T-helper 17 cell (primary cell): ENCODE data around the gene CMTR1. TPM values are rescaled to one million over a fixed set of nuclear protein-coding genes. Genes with fewer than 3 reads are reported as not detected.
A peak's percentile ranks its signal among the peaks of the same experiment; 100 is the strongest.

Source experiments
- ATAC-seq: fragments of 150-1000 bp; cut with Tn5 transposase; 2 replicates; pipeline ENCODE4 v1.10.0; 2021; ENCODE audit warnings: mild to moderate bottlenecking, moderate library complexity
- DNase-seq, 3 donors: peaks; one replicate each; pipeline versions ENCODE4 v3.0.0 to v3.0.0-alpha.2; 2020 to 2021
- H3K9me3 ChIP-seq: one replicate; pipeline ENCODE4 v1.7.0; 2013; ENCODE audit warnings: low read length, mild to moderate bottlenecking; ENCODE audit not compliant: control insufficient read depth, poor library complexity, severe bottlenecking
- H3K27ac Mint-ChIP-seq: one replicate; pipeline ENCODE4 v1.8.0; 2022; ENCODE audit warnings: mild to moderate bottlenecking, moderate library complexity, mixed read lengths
- H3K27me3 Mint-ChIP-seq: one replicate; pipeline ENCODE4 v1.8.0; 2022; ENCODE audit warnings: mixed read lengths
- H3K36me3 Mint-ChIP-seq: one replicate; pipeline ENCODE4 v1.8.0; 2022; ENCODE audit warnings: low read depth, mixed read lengths
- H3K4me1 Mint-ChIP-seq: one replicate; pipeline ENCODE4 v1.8.0; 2022; ENCODE audit warnings: mild to moderate bottlenecking, mixed read lengths
- H3K4me3 Mint-ChIP-seq: one replicate; pipeline ENCODE4 v1.8.0; 2022; ENCODE audit warnings: mild to moderate bottlenecking, moderate library complexity, mixed read lengths
- total RNA-seq, 4 donors: library from RNA in 2 of 4; stranded (reverse) in 2 of 4; gene quantifications; one replicate each; pipeline ENCODE4 v1.2.3 and lab custom pipeline; 2022 to 2026

CMTR1 gene
- total RNA-seq, 2 donors from 2014 or later: 79.7 to 81.3 TPM

DNA sequence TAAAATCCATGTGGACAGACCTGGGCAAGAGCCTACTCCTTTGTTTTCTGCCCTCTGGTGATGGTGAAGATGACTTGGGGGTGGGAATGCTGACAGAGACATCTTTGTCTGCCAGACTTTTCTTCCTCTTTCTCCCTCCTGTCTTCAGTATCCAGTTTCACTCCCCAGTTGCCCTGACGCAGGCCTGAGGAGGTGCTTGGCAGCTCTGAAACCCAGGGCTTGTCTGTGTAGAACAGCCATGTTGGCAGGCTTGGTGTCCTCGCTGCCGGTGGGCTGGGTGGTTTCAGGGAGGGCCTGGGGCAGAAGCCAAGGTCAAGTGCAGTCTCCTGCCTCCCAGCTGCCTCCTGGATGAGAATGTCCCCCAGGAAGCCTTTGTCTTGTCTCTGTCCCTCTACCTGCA, 44.2 kb downstream of the CMTR1 start:
- DNase-seq (no peak), ATAC-seq (no peak)
- H3K27me3 Mint-ChIP-seq: no peaks in the 10 kb centered on the region
- H3K4me1 Mint-ChIP-seq: peaks cover 14% of the 10 kb centered on the region
- H3K36me3 Mint-ChIP-seq: peaks cover 14% of the 10 kb centered on the region
- peak overlapping the region; percentile 61 for H3K27ac Mint-ChIP-seq
- no peak overlapping the region for H3K4me3 Mint-ChIP-seq
- H3K9me3 ChIP-seq: no peaks in the 10 kb centered on the region

DNA sequence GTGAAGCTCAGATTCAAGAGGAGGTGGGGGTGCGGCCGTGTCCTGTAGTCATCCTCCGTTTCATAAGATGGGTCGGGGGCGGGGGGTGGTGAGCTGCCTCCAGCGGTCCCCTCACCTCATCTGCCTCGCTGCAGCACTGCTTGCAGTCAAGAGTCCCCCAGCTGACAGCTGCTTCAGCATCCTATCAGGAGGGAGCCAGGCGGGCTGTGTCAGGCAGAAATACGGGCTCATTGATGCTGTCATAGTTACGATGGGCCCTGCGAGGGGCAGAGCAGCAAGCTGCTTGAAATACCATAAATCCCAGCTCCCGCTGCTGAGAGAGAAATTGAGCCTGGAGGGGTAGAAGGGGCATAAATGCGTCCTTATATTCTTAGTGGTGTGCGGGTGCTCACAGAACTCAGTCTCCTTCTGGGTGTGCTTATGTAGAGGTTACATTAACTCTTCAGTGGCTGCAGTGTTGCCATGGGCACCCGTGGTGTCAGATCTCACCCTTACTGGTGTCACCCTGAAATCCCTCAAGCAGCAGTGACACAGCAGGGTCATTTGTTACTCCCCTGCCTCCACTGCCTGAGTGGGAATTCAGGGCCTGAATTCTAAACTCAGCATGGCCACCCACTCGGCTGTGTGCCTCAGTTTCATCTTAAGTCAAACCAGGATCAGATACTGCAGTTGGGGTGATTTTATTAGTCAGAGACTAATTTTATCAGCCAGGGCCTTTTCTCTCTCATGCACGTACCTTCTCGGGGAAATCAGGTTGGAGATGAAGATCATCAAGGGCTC, 44.8 kb downstream of the CMTR1 start:
- H3K4me1 Mint-ChIP-seq: peaks cover 15% of the 10 kb centered on the region
- no peaks in the 10 kb centered on the region for H3K27me3 Mint-ChIP-seq
- peaks cover 17% of the 10 kb centered on the region for H3K36me3 Mint-ChIP-seq
- H3K27ac Mint-ChIP-seq: peak overlapping the region; percentile 61
- ATAC-seq (no peak), DNase-seq (no peak)
- H3K4me3 Mint-ChIP-seq: no peak overlapping the region
- no peaks in the 10 kb centered on the region for H3K9me3 ChIP-seq

DNA sequence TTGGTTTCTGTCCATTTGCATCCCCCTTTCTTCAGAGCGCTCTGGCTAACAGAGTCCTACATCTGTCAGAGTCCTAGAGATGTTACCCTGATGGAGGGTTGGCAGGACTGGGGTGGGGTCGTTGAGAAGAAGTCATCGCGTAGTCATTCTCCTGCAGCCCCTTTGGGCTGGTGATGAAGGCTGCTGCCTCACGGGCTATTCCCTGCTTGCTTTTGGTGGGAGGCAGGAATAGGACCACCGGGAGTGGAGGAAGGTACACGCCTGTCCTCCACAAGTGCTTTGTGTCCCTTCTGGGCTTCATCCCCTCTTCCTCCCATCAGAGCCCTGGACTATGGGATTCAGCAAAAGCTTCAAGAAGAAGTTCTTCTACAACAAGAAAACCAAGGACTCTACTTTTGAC, 45.8 kb downstream of the CMTR1 start:
- ATAC-seq (no peak), DNase-seq (no peak)
- Mint-ChIP-seq H3K4me3 (no peak overlapping the region), H3K36me3 (peaks cover 15% of the 10 kb centered on the region), H3K4me1 (peaks cover 15% of the 10 kb centered on the region), H3K27me3 (no peaks in the 10 kb centered on the region), H3K27ac (peak overlapping the region; percentile 61)
- H3K9me3 ChIP-seq: no peaks in the 10 kb centered on the region

DNA sequence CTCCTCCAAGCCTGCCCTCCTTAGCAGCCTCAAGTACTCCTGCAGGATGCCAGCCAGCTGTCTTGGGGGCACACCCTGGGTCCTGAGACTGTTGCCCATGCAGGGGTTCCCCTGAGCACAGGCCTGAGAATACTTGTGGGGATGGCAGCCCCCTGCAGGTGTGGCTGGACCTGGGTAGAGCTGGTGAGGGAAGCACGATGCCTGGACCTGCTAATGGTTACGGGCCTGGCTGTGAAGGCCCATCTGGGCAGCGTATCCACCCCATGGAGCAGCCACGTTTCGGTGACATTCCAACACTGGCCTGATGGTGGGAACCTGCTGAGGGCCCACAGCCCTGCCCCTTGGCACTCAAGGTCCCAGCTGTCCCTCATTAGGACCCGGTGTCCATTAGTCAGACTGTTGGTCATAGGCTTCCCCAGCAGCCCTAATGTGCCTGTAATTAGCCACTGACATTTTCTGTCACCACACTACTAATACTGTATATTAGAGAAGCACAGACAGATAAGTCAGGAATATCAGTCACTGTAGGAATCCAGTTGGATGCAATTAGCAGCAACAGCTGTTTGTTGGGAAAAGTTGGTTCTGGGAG, 46.3 kb downstream of the CMTR1 start:
- DNase-seq: no peak
- Mint-ChIP-seq H3K36me3 (peaks cover 10% of the 10 kb centered on the region), H3K4me1 (peaks cover 10% of the 10 kb centered on the region), H3K4me3 (no peak overlapping the region), H3K27ac (peak overlapping the region; percentile 61), H3K27me3 (no peaks in the 10 kb centered on the region)
- ATAC-seq: no peak
- H3K9me3 ChIP-seq: no peaks in the 10 kb centered on the region

DNA sequence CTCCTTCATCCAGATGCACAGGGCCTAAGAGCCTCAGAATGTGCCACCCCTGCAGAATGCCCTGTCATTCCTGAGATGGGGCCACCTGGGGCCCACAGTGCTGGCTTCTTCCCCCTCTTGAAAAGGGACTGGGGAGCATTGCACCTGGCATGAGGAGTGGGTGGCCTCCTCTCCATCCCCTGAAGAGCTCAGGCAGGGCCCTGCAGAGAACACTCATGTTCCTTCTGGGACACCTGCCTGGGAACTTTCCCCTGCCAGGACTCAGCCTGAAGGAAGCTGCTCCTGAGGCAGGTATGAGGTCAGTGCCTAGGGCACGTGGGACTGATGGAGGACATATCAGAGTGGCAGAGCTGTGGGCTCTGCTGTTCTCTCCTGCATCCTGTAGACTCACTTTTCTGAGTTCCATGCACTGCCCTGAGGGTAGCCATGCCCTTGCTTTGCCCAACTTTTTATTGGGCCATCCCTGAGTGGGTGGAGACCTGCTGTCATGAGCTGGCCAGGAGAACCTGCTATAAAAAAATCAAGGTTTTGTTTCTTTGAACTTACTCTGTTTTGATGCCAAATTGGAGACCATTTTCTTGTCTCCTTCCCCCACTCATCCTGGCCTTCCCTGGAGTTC, 47.2 kb downstream of the CMTR1 start:
- Mint-ChIP-seq H3K27ac (no peak overlapping the region), H3K4me3 (no peak overlapping the region), H3K36me3 (peaks cover 10% of the 10 kb centered on the region), H3K4me1 (peaks cover 10% of the 10 kb centered on the region), H3K27me3 (no peaks in the 10 kb centered on the region)
- ATAC-seq (no peak), DNase-seq (no peak)
- H3K9me3 ChIP-seq: no peaks in the 10 kb centered on the region

DNA sequence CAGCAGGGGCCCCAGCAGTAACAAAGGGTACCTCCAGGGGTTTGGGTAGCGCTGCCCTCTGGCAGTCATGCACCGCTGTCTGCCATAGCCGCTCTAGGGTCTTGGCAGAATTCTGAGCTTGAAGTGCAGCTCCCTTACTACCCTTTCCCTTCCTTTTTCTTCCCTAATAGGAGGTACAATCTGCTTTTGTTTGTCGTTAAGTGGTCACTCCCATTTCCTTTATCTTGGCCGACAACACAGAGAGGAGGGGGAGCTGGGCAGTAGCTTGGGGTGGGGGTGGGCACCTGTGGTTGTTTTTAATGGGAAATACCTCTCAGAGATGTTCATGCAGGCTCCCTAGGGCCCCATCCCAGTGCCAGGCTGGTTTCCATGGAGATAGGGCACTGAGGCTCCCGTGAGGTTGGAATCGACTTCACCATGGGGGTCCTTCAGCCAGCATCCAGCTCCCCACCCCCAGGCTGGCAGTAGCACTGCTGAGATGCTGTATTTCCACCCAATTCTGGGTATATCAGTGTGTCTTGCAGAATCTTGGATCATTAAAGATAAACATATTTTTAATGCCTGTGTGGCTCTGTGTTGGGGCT, 48.0 kb downstream of the CMTR1 start:
- peak overlapping the region; percentile 83 for H3K27ac Mint-ChIP-seq
- H3K4me1 Mint-ChIP-seq: peaks cover 15% of the 10 kb centered on the region
- ATAC-seq (no peak), DNase-seq (no peak)
- H3K27me3 Mint-ChIP-seq: no peaks in the 10 kb centered on the region
- no peak overlapping the region for H3K4me3 Mint-ChIP-seq
- H3K36me3 Mint-ChIP-seq: peaks cover 10% of the 10 kb centered on the region
- H3K9me3 ChIP-seq: no peaks in the 10 kb centered on the region

DNA sequence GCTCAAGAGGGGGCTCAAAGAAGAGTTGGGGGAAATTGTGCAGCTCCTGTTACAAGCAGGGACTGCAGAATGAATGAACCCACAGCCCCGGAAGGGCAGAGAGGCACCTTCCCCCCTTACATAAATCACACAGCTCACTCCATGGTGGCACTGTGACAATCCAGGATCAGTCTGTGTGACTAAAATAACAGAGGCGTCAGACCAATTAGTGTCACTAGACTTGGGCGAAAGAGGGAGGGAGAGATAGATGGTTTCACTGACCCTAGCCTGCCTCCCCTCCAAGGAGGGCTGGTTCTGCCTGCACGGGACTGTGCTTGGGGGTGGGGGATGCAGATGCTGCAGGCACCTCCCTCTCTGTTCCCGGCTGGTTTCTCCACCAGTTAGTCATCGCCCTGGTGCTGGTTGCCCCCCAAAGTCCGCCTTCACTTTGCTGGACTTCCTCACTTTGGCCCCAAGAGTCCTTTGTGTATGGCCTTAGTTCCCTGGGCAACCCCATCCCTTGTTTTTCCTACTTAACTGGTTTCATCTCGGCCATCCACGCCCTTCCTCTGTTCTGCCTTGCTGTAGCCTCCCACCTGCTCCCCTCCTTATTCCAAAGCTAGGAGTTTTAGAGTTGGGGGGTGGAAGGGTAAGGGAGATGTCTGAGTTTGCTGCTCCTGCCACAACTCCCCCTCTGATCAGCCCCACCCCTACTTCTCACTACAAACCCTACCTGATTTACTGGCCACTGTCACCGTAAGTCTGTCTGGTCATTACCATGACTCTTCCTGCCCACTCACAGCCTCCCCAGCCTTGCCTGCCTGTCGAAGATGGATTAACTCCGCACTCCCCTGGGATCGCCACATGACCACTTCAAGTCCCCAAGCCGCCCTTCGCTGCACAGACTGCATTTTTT, 48.9 kb downstream of the CMTR1 start:
- no peaks in the 10 kb centered on the region for H3K9me3 ChIP-seq
- Mint-ChIP-seq H3K36me3 (peaks cover 8% of the 10 kb centered on the region), H3K27ac (peak overlapping the region; percentile 83), H3K27me3 (no peaks in the 10 kb centered on the region), H3K4me3 (no peak overlapping the region), H3K4me1 (peaks cover 14% of the 10 kb centered on the region)
- no peak for DNase-seq
- ATAC-seq: no peak

DNA sequence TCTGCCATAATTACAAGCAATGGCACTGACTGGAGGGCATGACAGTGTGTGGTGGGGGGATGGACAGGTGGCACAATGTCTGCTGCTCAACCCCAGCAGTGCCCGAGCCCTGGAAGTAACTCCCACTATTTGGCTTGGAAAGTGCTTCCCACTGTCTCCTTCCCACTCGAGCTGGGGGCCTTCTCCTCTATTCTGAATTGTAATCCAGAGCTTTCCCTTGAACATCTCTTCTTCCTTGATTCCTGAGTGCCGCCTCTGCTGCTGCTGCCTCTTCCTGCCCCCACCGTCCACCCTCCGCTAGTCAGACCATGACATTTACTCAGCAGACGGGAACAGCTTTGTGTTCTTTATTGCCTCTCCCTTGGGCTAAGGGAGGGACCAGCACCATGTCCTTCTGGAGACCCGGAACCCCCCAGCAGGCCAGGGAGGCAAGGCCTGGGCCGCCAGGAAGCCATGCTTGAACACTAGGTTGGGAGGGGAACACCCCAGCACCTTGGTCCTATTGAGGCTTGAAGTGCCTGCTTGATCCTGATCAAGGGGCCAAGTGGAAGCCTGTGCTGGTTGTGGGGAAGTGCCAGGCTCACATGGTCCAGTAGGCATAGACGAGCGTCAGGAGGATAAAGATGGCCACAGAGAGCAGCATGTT, 49.7 kb downstream of the CMTR1 start:
- peaks cover 13% of the 10 kb centered on the region for H3K4me1 Mint-ChIP-seq
- peaks cover 8% of the 10 kb centered on the region for H3K36me3 Mint-ChIP-seq
- H3K9me3 ChIP-seq: no peaks in the 10 kb centered on the region
- no peak overlapping the region for H3K4me3 Mint-ChIP-seq
- no peak for ATAC-seq
- H3K27me3 Mint-ChIP-seq: no peaks in the 10 kb centered on the region
- no peak for DNase-seq
- H3K27ac Mint-ChIP-seq: peak overlapping the region; percentile 83

DNA sequence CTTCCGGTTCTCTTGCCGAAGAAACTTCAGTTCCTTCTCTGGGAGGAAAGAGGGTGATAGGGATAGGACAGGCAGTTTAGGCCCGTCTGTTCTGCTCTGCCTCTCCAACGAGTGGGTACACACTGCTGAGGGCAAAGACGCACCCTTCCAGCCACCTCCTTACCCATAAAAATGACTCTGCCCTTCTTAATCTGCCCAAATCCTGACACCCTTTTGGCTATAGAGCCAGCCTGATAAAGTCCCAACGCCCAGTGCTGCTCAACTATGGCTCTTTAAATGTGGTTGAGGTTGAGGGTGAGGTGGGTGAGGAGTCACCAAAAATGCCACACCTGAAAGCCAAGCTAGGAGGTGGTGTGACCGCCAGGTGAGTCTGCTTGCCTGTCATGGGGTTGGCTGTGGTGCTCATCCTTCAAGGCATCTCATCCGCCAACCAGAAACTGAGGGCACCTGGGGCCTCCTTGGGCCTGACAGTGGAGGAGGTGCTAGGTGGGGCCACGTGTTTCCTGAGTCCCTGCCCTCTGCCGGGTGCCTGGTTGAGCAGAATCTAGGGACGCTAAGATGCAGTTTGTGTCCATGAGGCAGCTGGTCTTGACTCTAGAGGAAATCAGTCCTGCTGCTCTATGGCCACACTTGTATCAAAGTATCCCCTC, 50.4 kb downstream of the CMTR1 start:
- no peaks in the 10 kb centered on the region for H3K9me3 ChIP-seq
- peak; percentile 28 for ATAC-seq
- Mint-ChIP-seq H3K27me3 (no peaks in the 10 kb centered on the region), H3K27ac (peak overlapping the region; percentile 83), H3K36me3 (peaks cover 10% of the 10 kb centered on the region), H3K4me3 (no peak overlapping the region), H3K4me1 (peaks cover 19% of the 10 kb centered on the region)
- no peak for DNase-seq

DNA sequence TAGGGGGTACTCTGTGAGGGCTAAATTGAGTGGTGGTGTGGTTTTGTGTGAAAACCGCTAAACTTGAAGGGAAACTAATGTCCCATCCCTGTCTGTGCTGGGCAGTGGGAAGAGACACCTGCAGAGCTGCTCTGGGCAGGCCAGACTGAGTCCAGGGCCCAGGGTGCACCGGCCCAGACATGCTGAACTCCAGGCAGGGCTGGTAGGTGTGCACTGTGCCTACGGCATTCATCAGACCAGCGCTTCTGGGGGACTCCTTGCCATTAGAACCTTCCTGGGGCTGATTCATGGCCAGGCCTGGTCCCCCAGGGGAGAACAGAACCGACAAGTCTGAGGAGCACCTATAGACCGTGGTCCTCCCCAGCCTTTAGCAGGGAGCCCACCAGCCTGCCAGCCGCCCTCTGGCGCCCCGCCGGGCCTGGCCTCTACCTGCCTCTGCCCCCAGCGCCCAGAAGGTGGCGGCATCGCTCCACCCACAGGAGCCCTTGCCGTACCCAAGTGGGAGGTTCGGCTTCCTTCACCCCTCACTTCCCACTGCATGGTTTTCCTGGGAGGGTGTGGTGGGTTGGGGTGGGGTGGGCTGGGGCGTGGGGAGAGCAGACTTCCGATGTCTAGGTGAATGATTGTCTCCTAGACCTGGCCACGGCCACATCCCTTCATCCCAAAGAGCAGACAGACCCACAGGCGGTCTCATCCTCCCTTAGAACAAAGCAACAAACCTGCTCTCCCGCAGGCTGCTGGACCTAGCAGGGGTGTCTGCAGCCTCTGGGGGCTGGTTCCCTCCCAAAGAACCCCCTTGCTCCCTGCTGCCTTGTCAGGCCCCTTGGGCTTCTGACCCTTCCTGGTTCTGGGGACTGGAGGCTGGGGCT, 51.1 kb downstream of the CMTR1 start:
- no peaks in the 10 kb centered on the region for H3K9me3 ChIP-seq
- DNase-seq (peak; percentile 71 to 76 (median 73)), ATAC-seq (peak; percentile 67)
- Mint-ChIP-seq H3K4me1 (peaks cover 27% of the 10 kb centered on the region), H3K27ac (peak overlapping the region; percentile 100), H3K27me3 (no peaks in the 10 kb centered on the region), H3K4me3 (no peak overlapping the region), H3K36me3 (peaks cover 12% of the 10 kb centered on the region)

DNA sequence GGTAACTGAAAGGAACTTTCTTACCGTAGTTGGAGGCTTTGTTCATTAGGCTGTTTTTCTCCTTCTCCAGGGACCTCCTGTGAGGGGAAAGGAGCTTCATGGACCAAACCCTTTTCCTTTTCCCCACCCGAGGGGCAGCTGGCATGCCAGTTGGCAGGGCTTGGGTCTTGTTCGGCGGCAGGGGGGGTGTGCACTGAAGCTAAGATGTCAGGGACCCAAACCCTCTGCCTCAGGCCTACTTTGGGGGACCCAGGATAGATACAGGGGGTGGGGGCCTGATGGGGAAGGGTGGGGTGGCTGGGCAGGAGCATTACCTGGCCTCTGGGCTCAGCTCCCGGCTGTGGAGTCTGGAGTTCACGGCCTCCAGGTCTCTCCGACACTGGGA, 51.8 kb downstream of the CMTR1 start:
- DNase-seq (no peak), ATAC-seq (no peak)
- peaks cover 30% of the 10 kb centered on the region for H3K4me1 Mint-ChIP-seq
- peaks cover 10% of the 10 kb centered on the region for H3K36me3 Mint-ChIP-seq
- H3K9me3 ChIP-seq: no peaks in the 10 kb centered on the region
- no peaks in the 10 kb centered on the region for H3K27me3 Mint-ChIP-seq
- peak overlapping the region; percentile 100 for H3K27ac Mint-ChIP-seq
- no peak overlapping the region for H3K4me3 Mint-ChIP-seq
